Urinary bladder (tissue), 4 donors: ENCODE data around the gene LIN37. TPM values are rescaled to one million over a fixed set of nuclear protein-coding genes. Genes with fewer than 3 reads are reported as not detected.
"Not testable (repeated sequence)": the region's sequence is repeated elsewhere in the genome, so short reads cannot be mapped to it uniquely, and the experiment has no call there.

ENCODE experiments used
- DNase-seq: peaks from one replicate; pipeline ENCODE4 v3.0.0-alpha.2; 2015; ENCODE audit errors: extremely low spot score
- H3K27ac ChIP-seq: one replicate; pipeline ENCODE4 v1.5.1; 2013; ENCODE audit warnings: low read depth, mild to moderate bottlenecking, moderate library complexity
- H3K36me3 ChIP-seq: one replicate; pipeline ENCODE4 v1.6.1; 2013; ENCODE audit warnings: mild to moderate bottlenecking, moderate library complexity; ENCODE audit not compliant: insufficient read depth
- H3K4me1 ChIP-seq: one replicate; pipeline ENCODE4 v1.6.1; 2013; ENCODE audit warnings: mild to moderate bottlenecking, moderate library complexity; ENCODE audit not compliant: insufficient read depth
- H3K4me3 ChIP-seq: one replicate; pipeline ENCODE4 v1.5.1; 2013; ENCODE audit warnings: low read depth, low read length
- WGBS: extraction: QIAGEN DNeasy Blood & Tissue Kit; methylation state at CpG from one replicate; pipeline ENCODE4 v1.1.7; 2013; 5-methylcytosine and 5-hydroxymethylcytosine counted together
- polyA plus RNA-seq: library from polyadenylated mRNA; stranded (reverse); fragments of 200-250 nt; gene quantifications from one replicate; pipeline ENCODE4 v1.2.3, GENCODE V29; 2013
- total RNA-seq: library from RNA; depleted of rRNA; stranded (reverse); fragments of >200 nt; gene quantifications from one replicate; pipeline ENCODE4 v1.2.3, GENCODE V29; 2014
- donor health status: healthy with polysubstance abuse.
- donor health status: healthy.

LIN37 gene
- total and polyA plus RNA-seq, 2 donors, result 5.4 to 18.8 TPM

- WGBS, result 3% methylated on average over 52 of the region's 52 CpGs
- Histone ChIP-seq H3K36me3 (no peaks in the 10 kb centered on the region), H3K4me1 (no peaks in the 10 kb centered on the region), H3K27ac (peak overlapping the region; percentile 48), H3K4me3 (peak overlapping the region; percentile 94)
- DNase-seq, result no peak
Observed at GRCh38 chr19:35715981-35716800, 32.2 kb upstream of the LIN37 start.

DNA sequence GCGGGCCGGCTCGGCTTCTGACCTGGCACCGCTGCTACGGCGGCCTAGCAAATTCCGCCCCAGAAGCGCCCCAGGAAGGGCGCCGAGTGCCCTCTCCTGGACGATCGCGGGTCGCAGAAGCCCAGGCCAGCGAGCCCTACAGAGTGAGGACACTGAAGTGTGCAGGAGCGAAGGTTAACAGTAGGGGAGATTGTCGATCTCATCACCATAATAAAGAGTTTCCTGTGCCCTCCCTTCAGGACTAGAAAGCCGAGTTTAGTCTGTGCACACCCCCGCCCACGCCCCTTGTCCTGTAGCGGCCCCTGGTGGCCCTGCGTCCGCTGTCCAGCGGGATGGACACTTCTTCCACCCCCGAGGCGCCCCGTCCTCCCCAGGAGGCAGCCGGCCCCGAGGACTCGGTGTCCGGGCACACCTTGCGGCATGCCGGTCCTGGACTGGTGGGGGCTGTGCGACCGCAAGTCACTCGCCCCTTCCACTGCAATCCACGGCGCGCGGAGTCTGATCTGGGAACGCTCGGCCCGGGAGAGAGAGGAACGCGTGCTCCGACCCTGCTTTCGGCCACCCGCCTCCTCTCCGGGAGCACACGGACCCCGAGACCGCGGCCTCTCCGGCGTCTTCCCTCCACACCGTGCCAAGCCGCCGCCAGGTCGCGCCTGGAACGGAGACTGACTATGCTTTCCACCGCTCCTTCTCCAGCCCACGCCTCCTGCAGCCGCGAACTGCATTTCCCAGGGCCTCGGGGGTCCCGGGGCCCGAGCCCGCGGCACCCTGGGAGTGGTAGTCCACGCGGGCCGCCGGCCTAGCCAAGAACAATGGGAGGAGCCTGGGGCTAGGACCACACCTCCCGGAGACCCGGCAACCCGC is 31.3 kb upstream of the LIN37 start:
- Histone ChIP-seq H3K27ac (peak overlapping the region; percentile 48), H3K4me3 (peak overlapping the region; percentile 94), H3K4me1 (no peaks in the 10 kb centered on the region), H3K36me3 (no peaks in the 10 kb centered on the region)
- DNase-seq, result peak; percentile 84
- WGBS, result under 1% methylated on average over 77 of the region's 77 CpGs

GRCh38 chr19:35717665-35718344 is 30.6 kb upstream of the LIN37 start, which contains the start of gene KMT2B:
Gene KMT2B, plus strand, starts transcription at chr19:35718003. Its CDS starts 16 bp downstream, at chr19:35718019.
- no peaks in the 10 kb centered on the region for H3K36me3 ChIP-seq
- no peak for DNase-seq
- H3K4me1 ChIP-seq, result no peaks in the 10 kb centered on the region
- WGBS, result under 1% methylated on average over 106 of the region's 109 CpGs
- H3K27ac ChIP-seq, result peak within 1 kb of the TSS; percentile 41
- peak within 1 kb of the TSS; percentile 94 for H3K4me3 ChIP-seq

DNA sequence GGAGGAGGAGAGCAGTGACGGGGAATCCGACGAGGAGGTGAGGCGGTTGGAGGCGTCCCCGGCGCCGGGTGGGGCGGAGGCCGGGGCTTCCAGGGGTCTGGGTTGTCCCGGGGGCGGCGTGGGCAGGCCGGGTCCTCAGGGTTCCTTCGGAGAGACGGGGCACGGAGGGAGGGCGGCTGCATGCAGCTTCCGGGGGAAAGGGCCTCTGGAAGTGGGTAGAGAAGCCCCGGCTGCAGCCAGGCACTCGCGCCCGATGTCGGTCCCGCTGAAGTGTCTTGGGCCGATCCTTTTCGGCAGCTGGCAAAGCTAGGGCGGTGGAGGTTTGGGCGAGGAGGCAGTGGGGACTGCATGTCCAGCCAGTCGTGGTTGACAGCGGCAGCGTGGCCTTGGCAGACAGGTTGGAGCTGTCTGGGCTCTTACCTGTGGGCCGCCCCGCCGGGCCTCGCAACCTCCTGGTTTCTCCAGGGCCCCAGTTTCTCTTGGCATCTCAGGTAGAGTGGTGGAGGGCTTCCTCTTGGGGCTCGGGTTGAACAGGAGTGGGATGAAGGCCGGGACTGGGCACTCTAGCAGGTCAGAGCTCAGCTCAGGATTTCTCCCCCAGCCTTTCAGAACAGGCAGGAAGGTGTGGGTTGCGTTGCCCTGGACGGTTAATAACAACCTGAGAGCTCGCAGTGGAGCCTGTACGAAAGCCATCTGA is 29.9 kb upstream of the LIN37 start:
- under 1% methylated on average over 42 of the region's 42 CpGs for WGBS
- peak overlapping the region; percentile 41 for H3K27ac ChIP-seq
- H3K36me3 ChIP-seq, result peaks cover under 1% of the 10 kb centered on the region
- H3K4me1 ChIP-seq, result no peaks in the 10 kb centered on the region
- H3K4me3 ChIP-seq, result peak overlapping the region; percentile 94
- DNase-seq, result no peak

DNA sequence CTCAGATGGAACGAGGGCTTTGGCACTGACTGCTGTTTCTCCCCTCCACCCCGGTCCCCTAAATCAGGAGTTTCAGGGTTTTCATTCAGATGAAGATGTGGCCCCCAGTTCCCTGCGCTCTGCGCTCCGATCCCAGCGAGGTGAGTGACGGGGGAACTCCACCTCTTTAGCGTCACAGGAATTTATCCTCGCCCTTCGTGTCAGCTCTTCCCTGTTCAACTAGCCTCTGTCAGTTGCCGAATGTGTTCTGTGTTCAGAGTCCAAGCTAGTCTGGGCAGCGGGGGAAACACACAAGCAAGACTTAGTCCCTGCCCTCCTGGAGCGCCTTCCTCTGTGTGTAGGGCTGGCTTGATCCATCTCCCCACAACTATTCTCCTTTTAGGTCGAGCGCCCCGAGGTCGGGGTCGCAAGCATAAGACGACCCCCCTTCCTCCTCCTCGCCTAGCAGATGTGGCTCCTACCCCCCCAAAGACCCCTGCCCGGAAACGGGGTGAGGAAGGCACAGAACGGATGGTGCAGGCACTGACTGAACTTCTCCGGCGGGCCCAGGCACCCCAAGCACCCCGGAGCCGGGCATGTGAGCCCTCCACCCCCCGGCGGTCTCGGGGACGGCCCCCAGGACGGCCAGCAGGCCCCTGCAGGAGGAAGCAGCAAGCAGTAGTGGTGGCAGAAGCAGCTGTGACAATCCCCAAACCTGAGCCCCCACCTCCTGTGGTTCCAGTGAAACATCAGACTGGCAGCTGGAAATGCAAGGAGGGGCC is 28.8 kb upstream of the LIN37 start:
- H3K4me3 ChIP-seq, result no peak overlapping the region
- no peak overlapping the region for H3K27ac ChIP-seq
- peaks cover 5% of the 10 kb centered on the region for H3K36me3 ChIP-seq
- WGBS, result 86% methylated on average over 32 of the region's 32 CpGs
- no peak for DNase-seq
- H3K4me1 ChIP-seq, result no peaks in the 10 kb centered on the region

GRCh38 chr19:35720163-35720524 is 28.2 kb upstream of the LIN37 start:
- no peak for DNase-seq
- no peak overlapping the region for H3K4me3 ChIP-seq
- no peak overlapping the region for H3K27ac ChIP-seq
- H3K4me1 ChIP-seq, result no peaks in the 10 kb centered on the region
- 92% methylated on average over 9 of the region's 9 CpGs for WGBS
- H3K36me3 ChIP-seq, result peaks cover 7% of the 10 kb centered on the region

GRCh38 chr19:35720648-35721047 is 27.7 kb upstream of the LIN37 start:
- H3K36me3 ChIP-seq, result peaks cover 7% of the 10 kb centered on the region
- WGBS, result 81% methylated on average over 17 of the region's 17 CpGs

GRCh38 chr19:35721374-35721773 is 27.0 kb upstream of the LIN37 start:
- WGBS, result 92% methylated on average over 16 of the region's 16 CpGs
- peaks cover 7% of the 10 kb centered on the region for H3K36me3 ChIP-seq
- H3K4me3 ChIP-seq, result no peak overlapping the region
- no peak for DNase-seq
- no peak overlapping the region for H3K27ac ChIP-seq
- no peaks in the 10 kb centered on the region for H3K4me1 ChIP-seq

More at GRCh38 chr19:35720648-35721047, 27.7 kb upstream of the LIN37 start:
- Histone ChIP-seq H3K4me3 (no peak overlapping the region), H3K27ac (no peak overlapping the region), H3K4me1 (no peaks in the 10 kb centered on the region)
- no peak for DNase-seq

GRCh38 chr19:35722461-35722860 is 25.9 kb upstream of the LIN37 start:
- H3K4me3 ChIP-seq, result no peak overlapping the region
- 94% methylated on average over 14 of the region's 14 CpGs for WGBS
- H3K36me3 ChIP-seq, result peaks cover 10% of the 10 kb centered on the region
- no peak for DNase-seq
- H3K27ac ChIP-seq, result no peak overlapping the region
- H3K4me1 ChIP-seq, result no peaks in the 10 kb centered on the region

DNA sequence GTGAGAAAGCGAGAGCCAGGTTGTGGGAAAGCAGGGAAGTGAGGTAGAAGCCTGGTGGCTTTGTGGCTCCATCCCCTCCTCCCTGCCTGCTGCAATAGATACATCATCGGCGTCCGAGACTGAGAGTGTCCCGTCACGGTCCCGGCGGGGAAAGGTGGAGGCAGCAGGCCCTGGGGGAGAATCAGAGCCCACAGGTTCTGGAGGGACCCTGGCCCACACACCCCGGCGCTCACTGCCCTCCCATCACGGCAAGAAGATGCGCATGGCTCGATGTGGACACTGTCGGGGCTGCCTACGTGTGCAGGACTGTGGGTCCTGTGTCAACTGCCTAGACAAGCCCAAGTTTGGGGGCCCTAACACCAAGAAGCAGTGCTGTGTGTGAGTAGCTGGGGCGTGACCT is 25.5 kb upstream of the LIN37 start:
- 94% methylated on average over 16 of the region's 16 CpGs for WGBS
- no peak overlapping the region for H3K4me3 ChIP-seq
- no peak for DNase-seq
- H3K27ac ChIP-seq, result no peak overlapping the region
- H3K4me1 ChIP-seq, result no peaks in the 10 kb centered on the region
- peaks cover 10% of the 10 kb centered on the region for H3K36me3 ChIP-seq

DNA sequence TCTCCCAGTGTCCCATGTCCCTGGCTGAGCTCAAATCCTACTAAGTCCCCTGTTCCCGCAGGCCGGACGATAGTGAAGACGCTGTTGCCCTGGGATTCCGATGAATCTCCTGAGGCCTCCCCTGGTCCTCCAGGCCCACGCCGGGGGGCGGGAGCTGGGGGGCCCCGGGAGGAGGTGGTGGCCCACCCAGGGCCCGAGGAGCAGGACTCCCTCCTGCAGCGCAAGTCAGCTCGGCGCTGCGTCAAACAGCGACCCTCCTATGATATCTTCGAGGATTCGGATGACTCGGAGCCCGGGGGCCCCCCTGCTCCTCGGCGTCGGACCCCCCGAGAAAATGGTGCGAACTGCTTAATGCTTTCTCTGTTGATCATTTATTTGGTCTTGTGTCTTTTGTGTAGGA is 24.7 kb upstream of the LIN37 start:
- H3K4me3 ChIP-seq, result no peak overlapping the region
- no peaks in the 10 kb centered on the region for H3K4me1 ChIP-seq
- H3K27ac ChIP-seq, result no peak overlapping the region
- H3K36me3 ChIP-seq, result peaks cover 12% of the 10 kb centered on the region
- 95% methylated on average over 24 of the region's 24 CpGs for WGBS
- no peak for DNase-seq

GRCh38 chr19:35724132-35724531 is 24.2 kb upstream of the LIN37 start:
- H3K36me3 ChIP-seq, result peaks cover 15% of the 10 kb centered on the region

More at GRCh38 chr19:35724132-35724531, 24.2 kb upstream of the LIN37 start:
- H3K4me3 ChIP-seq, H3K4me1 ChIP-seq, DNase-seq, H3K27ac ChIP-seq: not testable (repeated sequence)
- WGBS, result 96% methylated on average over 7 of the region's 7 CpGs
